ENCODE results near the gene PSAPL1. TPM values are rescaled to one million over a fixed set of nuclear protein-coding genes. Genes with fewer than 3 reads are reported as not detected.

The PSAPL1 gene
- total and polyA plus RNA-seq, 2 donors (not counting 1 experiment from before 2014, with no cell fraction given) = not detected

DNA sequence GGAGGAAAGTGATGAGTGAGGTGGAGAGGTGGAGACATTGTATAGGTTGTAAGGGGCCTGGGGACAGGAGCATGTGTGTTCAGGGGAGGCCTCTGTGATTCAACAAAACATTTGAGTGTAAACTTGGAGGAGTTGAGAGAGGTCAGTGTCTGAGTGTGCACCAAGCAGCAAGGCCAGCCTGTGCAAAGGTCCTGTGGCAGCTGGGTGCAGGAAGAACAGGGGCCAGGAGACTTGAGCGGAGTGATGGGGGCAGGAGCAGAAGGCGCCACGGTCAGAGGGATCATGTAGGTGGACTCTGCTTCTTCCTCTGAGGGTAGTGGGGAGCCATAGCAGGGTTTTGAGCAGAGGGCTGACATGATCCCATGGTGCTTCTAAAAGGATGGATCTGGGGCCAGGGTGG, 9.6 kb upstream of the PSAPL1 start:
- H3K27ac ChIP-seq (ENCODE audit: insufficient read depth, low read length) = no peak overlapping the region
- H2AFZ ChIP-seq (ENCODE audit: low read length) = no peak overlapping the region
- H3K4me3 ChIP-seq (replicated peaks in 1 of 4; ENCODE audit: control extremely low read depth in 1 of 4, insufficient read depth in 1 of 4, low read depth in 3 of 4, low read length in 4 of 4) = no peak overlapping the region
- no peaks in the 10 kb centered on the region for H3K79me2 ChIP-seq (ENCODE audit: control insufficient read depth, insufficient read depth, low read length)
- no peak for DNase-seq (ENCODE audit: low read depth in 2 of 2)
- TF ChIP-seq, protein P1, sequence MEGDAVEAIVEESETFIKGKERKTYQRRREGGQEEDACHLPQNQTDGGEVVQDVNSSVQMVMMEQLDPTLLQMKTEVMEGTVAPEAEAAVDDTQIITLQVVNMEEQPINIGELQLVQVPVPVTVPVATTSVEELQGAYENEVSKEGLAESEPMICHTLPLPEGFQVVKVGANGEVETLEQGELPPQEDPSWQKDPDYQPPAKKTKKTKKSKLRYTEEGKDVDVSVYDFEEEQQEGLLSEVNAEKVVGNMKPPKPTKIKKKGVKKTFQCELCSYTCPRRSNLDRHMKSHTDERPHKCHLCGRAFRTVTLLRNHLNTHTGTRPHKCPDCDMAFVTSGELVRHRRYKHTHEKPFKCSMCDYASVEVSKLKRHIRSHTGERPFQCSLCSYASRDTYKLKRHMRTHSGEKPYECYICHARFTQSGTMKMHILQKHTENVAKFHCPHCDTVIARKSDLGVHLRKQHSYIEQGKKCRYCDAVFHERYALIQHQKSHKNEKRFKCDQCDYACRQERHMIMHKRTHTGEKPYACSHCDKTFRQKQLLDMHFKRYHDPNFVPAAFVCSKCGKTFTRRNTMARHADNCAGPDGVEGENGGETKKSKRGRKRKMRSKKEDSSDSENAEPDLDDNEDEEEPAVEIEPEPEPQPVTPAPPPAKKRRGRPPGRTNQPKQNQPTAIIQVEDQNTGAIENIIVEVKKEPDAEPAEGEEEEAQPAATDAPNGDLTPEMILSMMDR (conservative IDR thresholded peaks at IDR 0.05 in 1 of 2, IDR thresholded peaks at IDR 0.05 in 1 of 2; ENCODE audit: low read depth in 1 of 2, low read length in 2 of 2) = no peak
- TF ChIP-seq EZH2 (IDR thresholded peaks at IDR 0.05; ENCODE audit: low read length, missing control alignments) = no peak
- H3K36me3 ChIP-seq (ENCODE audit: control insufficient read depth, insufficient read depth, low read length) = no peaks in the 10 kb centered on the region
- H3K27me3 ChIP-seq (ENCODE audit: control insufficient read depth, insufficient read depth, low read length) = no peaks in the 10 kb centered on the region
- H4K20me1 ChIP-seq (ENCODE audit: control insufficient read depth, extremely low read depth, insufficient read depth, low read length) = no peaks in the 10 kb centered on the region
- no peak overlapping the region for H3K9ac ChIP-seq (ENCODE audit: insufficient read depth, low read length)
- no peaks in the 10 kb centered on the region for H3K9me3 ChIP-seq (ENCODE audit: control insufficient read depth, insufficient read depth, low read depth, low read length)
- H3K4me2 ChIP-seq (ENCODE audit: extremely low read depth, insufficient read depth, low read length) = no peak overlapping the region
- H3K4me1 ChIP-seq (ENCODE audit: control insufficient read depth, extremely low read depth, insufficient read depth, low read length) = no peaks in the 10 kb centered on the region

DNA sequence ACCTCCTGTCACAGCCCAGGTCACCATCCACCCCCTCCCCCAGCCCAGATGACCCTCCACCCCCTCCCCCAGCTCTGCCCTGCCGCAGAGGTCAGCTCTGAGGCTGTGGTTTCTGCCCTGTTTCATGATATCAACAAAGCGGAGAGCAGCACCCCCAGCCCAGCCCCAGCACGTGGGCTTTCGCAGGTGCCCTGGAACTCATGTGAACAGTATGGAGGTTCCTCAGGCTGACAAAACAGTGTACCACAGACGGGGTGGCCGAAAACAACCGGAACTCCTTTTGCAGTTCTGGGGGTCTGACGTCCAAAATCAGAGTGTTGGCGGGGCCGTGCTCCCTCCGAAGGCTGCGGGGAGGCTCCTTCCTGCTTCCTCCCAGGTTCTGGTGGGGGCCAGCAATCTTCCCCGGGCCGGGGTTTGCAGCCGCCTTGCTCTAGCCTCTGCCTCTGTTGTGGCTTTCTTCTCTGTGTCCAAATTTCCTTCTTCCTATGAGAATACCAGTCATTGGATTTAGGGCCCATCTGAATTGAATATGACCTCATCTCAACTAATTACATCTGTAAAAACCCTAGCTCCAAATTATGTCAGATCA, 7.9 kb upstream of the PSAPL1 start:
- Histone ChIP-seq H3K4me2 (ENCODE audit: extremely low read depth, insufficient read depth, low read length) (no peak overlapping the region), H4K20me1 (ENCODE audit: control insufficient read depth, extremely low read depth, insufficient read depth, low read length) (no peaks in the 10 kb centered on the region), H3K36me3 (ENCODE audit: control insufficient read depth, insufficient read depth, low read length) (no peaks in the 10 kb centered on the region), H3K9ac (ENCODE audit: insufficient read depth, low read length) (no peak overlapping the region), H3K9me3 (ENCODE audit: control insufficient read depth, insufficient read depth, low read depth, low read length) (no peaks in the 10 kb centered on the region), H3K27me3 (ENCODE audit: control insufficient read depth, insufficient read depth, low read length) (no peaks in the 10 kb centered on the region), H3K27ac (ENCODE audit: insufficient read depth, low read length) (no peak overlapping the region), H2AFZ (ENCODE audit: low read length) (no peak overlapping the region), H3K79me2 (ENCODE audit: control insufficient read depth, insufficient read depth, low read length) (no peaks in the 10 kb centered on the region), H3K4me3 (replicated peaks in 1 of 4; ENCODE audit: control extremely low read depth in 1 of 4, insufficient read depth in 1 of 4, low read depth in 3 of 4, low read length in 4 of 4) (no peak overlapping the region), H3K4me1 (ENCODE audit: control insufficient read depth, extremely low read depth, insufficient read depth, low read length) (no peaks in the 10 kb centered on the region)
- TF ChIP-seq, protein P1 (conservative IDR thresholded peaks at IDR 0.05 in 1 of 2, IDR thresholded peaks at IDR 0.05 in 1 of 2; ENCODE audit: low read depth in 1 of 2, low read length in 2 of 2) = no peak
- no peak for TF ChIP-seq EZH2 (IDR thresholded peaks at IDR 0.05; ENCODE audit: low read length, missing control alignments)
- no peak for DNase-seq (ENCODE audit: low read depth in 2 of 2)

GRCh38 chr4:7441201-7441600, 6.5 kb upstream of the PSAPL1 start:
- no peaks in the 10 kb centered on the region for H3K4me1 ChIP-seq (ENCODE audit: control insufficient read depth, extremely low read depth, insufficient read depth, low read length)
- no peaks in the 10 kb centered on the region for H4K20me1 ChIP-seq (ENCODE audit: control insufficient read depth, extremely low read depth, insufficient read depth, low read length)
- no peak overlapping the region for H2AFZ ChIP-seq (ENCODE audit: low read length)
- H3K4me2 ChIP-seq (ENCODE audit: extremely low read depth, insufficient read depth, low read length) = no peak overlapping the region
- no peak for TF ChIP-seq EZH2 (IDR thresholded peaks at IDR 0.05; ENCODE audit: low read length, missing control alignments)
- TF ChIP-seq, protein P1 (conservative IDR thresholded peaks at IDR 0.05 in 1 of 2, IDR thresholded peaks at IDR 0.05 in 1 of 2; ENCODE audit: low read depth in 1 of 2, low read length in 2 of 2) = no peak
- no peaks in the 10 kb centered on the region for H3K9me3 ChIP-seq (ENCODE audit: control insufficient read depth, insufficient read depth, low read depth, low read length)
- no peaks in the 10 kb centered on the region for H3K27me3 ChIP-seq (ENCODE audit: control insufficient read depth, insufficient read depth, low read length)
- no peak overlapping the region for H3K9ac ChIP-seq (ENCODE audit: insufficient read depth, low read length)
- DNase-seq (ENCODE audit: low read depth in 2 of 2) = no peak
- no peaks in the 10 kb centered on the region for H3K79me2 ChIP-seq (ENCODE audit: control insufficient read depth, insufficient read depth, low read length)
- H3K36me3 ChIP-seq (ENCODE audit: control insufficient read depth, insufficient read depth, low read length) = no peaks in the 10 kb centered on the region
- no peak overlapping the region for H3K4me3 ChIP-seq (replicated peaks in 1 of 4; ENCODE audit: control extremely low read depth in 1 of 4, insufficient read depth in 1 of 4, low read depth in 3 of 4, low read length in 4 of 4)
- H3K27ac ChIP-seq (ENCODE audit: insufficient read depth, low read length) = no peak overlapping the region
